Measurements from ENCODE around the gene DCLK3.

The DCLK3 gene

DNA sequence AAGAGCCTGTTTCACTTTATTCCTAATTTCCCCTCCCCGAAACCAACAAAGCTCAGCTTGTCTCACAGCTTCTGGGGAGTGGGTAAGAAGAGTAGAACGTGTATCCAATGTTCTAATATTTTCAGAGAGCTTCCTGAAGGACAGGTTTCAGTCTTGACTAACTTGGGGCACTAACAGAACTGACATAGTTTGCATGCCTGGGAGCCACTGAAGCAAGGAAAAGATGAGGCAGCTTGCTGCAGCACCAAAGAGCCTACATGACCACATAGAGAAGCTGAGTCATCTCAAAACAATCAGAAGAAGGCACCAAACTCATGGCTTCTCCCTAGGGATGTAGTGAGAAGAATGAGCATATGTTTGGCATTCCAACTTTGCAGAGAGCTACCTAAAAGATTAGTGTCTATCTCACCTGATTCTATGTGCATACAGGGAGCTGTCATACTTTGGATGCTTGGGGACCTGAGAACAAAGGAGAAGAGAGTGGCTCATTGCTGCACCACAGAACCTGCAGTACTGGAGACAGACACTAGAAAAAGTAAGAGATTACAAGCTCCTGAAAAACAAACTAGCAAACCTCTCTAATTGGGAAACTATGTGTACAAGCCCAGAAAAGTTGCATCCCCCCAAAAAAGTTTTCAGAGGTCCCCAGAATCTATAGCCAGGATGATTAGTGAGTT, 86.9 kb downstream of the DCLK3 start:
- no peak for DNase-seq (ENCODE audit: low spot score)

DNA sequence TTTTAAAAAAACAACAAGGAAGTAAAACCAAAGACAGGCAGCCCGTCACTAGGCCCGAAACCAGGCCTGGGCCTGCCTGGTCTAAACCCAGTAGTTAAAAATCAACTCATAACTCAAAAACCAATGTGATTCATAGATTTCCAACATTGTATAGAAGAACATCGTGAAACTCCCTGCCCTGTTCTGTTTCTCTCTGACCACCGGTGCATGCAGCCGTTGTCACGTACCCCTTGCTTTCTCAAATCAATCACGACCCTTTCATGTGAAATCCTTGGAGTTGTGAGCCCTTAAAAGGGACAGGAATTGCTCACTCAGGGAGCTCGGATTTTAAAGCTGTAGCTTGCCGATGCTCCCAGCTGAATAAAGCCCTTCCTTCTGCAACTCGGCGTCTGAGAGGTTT, 89.5 kb downstream of the DCLK3 start:
- DNase-seq (ENCODE audit: low spot score): no peak

- DNase-seq (ENCODE audit: low spot score): no peak
These were observed 94.6 kb downstream of the DCLK3 start for GRCh38 chr3:36669764-36670163.

DNA sequence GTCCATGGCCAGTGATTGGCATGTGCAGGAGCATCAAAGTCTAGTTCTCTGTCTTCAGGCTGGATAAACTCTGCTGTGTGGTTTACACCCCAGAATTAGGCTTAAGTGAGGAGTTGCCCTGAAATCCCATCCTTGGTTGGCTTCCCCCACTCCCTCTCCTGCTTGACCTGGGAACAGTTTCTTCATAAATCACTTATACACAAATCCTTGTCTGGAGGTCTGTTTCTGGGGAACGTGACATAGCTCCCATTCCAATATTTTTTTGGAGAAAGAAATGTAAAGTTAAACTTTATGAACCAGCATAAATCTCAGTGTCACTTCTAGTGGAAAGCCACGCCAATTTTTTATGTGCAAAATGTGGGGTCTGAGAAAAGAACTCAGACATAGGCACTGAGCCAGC, 98.2 kb downstream of the DCLK3 start:
- DNase-seq (ENCODE audit: low spot score): no peak

GRCh38 chr3:36663666-36664291, 100.6 kb downstream of the DCLK3 start:
- no peak for DNase-seq (ENCODE audit: low spot score)

DNA sequence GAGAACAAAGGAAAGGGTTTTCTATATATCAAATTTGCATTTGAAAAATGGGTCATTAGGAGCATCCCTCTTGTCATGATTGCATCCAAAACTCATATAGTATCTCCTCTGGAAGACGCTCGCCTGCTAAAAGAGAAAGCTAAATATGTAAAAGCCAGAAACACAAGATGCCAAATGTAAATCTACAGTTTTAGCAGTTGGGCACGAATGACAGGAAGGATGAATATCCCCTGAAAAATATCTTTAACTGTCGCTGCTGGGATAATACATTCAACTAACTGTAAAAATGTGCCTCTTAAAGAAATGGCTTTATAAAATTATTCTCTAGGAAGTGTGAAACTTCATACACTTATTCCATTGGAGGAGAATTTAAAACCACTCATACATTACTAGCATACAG, 101.7 kb downstream of the DCLK3 start:
- DNase-seq (ENCODE audit: low spot score): no peak
